GM21367 (cell line): Measurements from ENCODE around the gene INHBB.

ENCODE experiments used
- ATAC-seq: cut with Tn5 transposase; IDR thresholded peaks from one replicate; pipeline ENCODE4 v1.9.1; 2021; ENCODE audit not compliant: unreplicated experiment

The INHBB gene

GRCh38 chr2:120341977-120342376 lies 4.0 kb upstream of the INHBB start:
- no peak for ATAC-seq

- no peak for ATAC-seq
Observed at GRCh38 chr2:120342446-120342845, 3.5 kb upstream of the INHBB start.

- no peak for ATAC-seq
Observed at GRCh38 chr2:120343100-120343432, 2.9 kb upstream of the INHBB start.

- ATAC-seq = no peak
Observed at GRCh38 chr2:120343433-120344105, 2.4 kb upstream of the INHBB start.

GRCh38 chr2:120344214-120344975 lies 1.5 kb upstream of the INHBB start:
- ATAC-seq = no peak

- no peak for ATAC-seq
Observed at GRCh38 chr2:120344976-120345581, 857 bp upstream of the INHBB start.

- no peak for ATAC-seq
Observed at GRCh38 chr2:120345608-120346007, 328 bp upstream of the INHBB start.

GRCh38 chr2:120346667-120347358 lies 877 bp downstream of the INHBB start:
- ATAC-seq = no peak

GRCh38 chr2:120347396-120348060 lies 1.6 kb downstream of the INHBB start:
- ATAC-seq = no peak

- ATAC-seq = no peak
Observed at GRCh38 chr2:120348134-120348736, 2.3 kb downstream of the INHBB start.

GRCh38 chr2:120348737-120349439 lies 3.0 kb downstream of the INHBB start:
- ATAC-seq = no peak

- ATAC-seq = no peak
Observed at GRCh38 chr2:120349440-120349921, 3.5 kb downstream of the INHBB start.

GRCh38 chr2:120350080-120350479 lies 4.1 kb downstream of the INHBB start:
- no peak for ATAC-seq

- ATAC-seq = no peak
Observed at GRCh38 chr2:120350801-120351320, 4.9 kb downstream of the INHBB start.

GRCh38 chr2:120352696-120353590 lies 7.0 kb downstream of the INHBB start:
- no peak for ATAC-seq

GRCh38 chr2:120353591-120353898 lies 7.6 kb downstream of the INHBB start:
- no peak for ATAC-seq

GRCh38 chr2:120353931-120354330 lies 8.0 kb downstream of the INHBB start:
- ATAC-seq = no peak

GRCh38 chr2:120354467-120354866 lies 8.5 kb downstream of the INHBB start:
- ATAC-seq = no peak
